Body of pancreas (tissue), 4 donors: ENCODE data around the gene PKD1L1. TPM values are rescaled to one million over a fixed set of nuclear protein-coding genes. Genes with fewer than 3 reads are reported as not detected.

Experiments used
- ATAC-seq: fragments of 150-250 bp; one replicate; pipeline ENCODE4 v1.9.1; 2016
- DNase-seq, 4 donors: peaks; one replicate each; pipeline ENCODE4 v3.0.0-alpha.2; 2019
- H3K27ac ChIP-seq, 4 donors: fragments of 200-600 bp; sonication (generic); 1 replicate in 3 of 4; 2 replicates in 1 of 4; pipeline versions ENCODE4 v1.5.1 to v1.6.1; 2016 to 2019; ENCODE audit warnings: mild to moderate bottlenecking in 1 of 4, mixed read lengths in 1 of 4, moderate library complexity in 1 of 4
- H3K27me3 ChIP-seq, 2 donors: fragments of 200-600 bp; sonication (generic); one replicate each; pipeline ENCODE4 v1.6.0; 2016; ENCODE audit warnings: mild to moderate bottlenecking in 1 of 2
- H3K36me3 ChIP-seq, 2 donors: fragments of 200-600 bp; sonication (generic); replicated peaks in 1 of 2; 2 replicates each; pipeline ENCODE4 v1.5.1; 2016; ENCODE audit warnings: low read depth in 2 of 2; ENCODE audit not compliant: insufficient read depth in 1 of 2
- H3K4me1 ChIP-seq: fragments of 200-600 bp; sonication (generic); one replicate; pipeline ENCODE4 v1.6.0; 2016
- H3K4me3 ChIP-seq, 2 donors: fragments of 200-600 bp; sonication (generic); 1 replicate in 1 of 2; 2 replicates in 1 of 2; pipeline ENCODE4 v1.5.1; 2016 to 2019
- H3K9me3 ChIP-seq, 3 donors: fragments of 200-600 bp; sonication (generic); 1 replicate in 2 of 3; 2 replicates in 1 of 3; pipeline ENCODE4 v1.5.1; 2016
- CTCF ChIP-seq, 7 experiments: fragments of 450-650 bp in 4 of 7; fragments of 200-600 bp in 3 of 7; sonication (generic) in 3 of 7; IDR thresholded peaks; one replicate each; pipeline ENCODE4 v1.5.1; 2016 to 2019; ENCODE audit warnings: antibody characterized with exemption in 7 of 7
- POLR2A ChIP-seq, 3 donors: fragments of 450-650 bp; IDR thresholded peaks; one replicate each; pipeline ENCODE4 v1.6.1; 2016; ENCODE audit warnings: antibody characterized with exemption in 3 of 3, mild to moderate bottlenecking in 2 of 3
- WGBS, 2 donors: methylation state at CpG; one replicate each; pipeline ENCODE4 v1.1.5; 2017; 5-methylcytosine and 5-hydroxymethylcytosine counted together
- intact Hi-C: fragments of 100-400 bp; cut with DNase I; formaldehyde crosslinking; loops from one replicate; pipeline ENCODE4 v1.15.1; 2023
- total RNA-seq, 2 donors: library from RNA; depleted of rRNA; stranded (reverse); fragments of >200 nt; gene quantifications; one replicate each; pipeline ENCODE4 v1.1.0, GENCODE V29; 2016

PKD1L1 gene
- total RNA-seq, 2 donors from 2014 or later = 0.26 to 4.0 TPM

GRCh38 chr7:47979832-47980181 is 31.5 kb upstream of the PKD1L1 start:
- intact Hi-C loops = loop anchor here (5.0 kb wide), 1 partner anchor 112 kb away; no protein-coding TSS in a partner anchor
- no peaks in the 10 kb centered on the region for H3K9me3 ChIP-seq
- peak overlapping the region; percentile 79 to 87 (median 83) for H3K27ac ChIP-seq
- 16 to 17% methylated on average over 7 of the region's 7 CpGs for WGBS, 2 donors
- H3K36me3 ChIP-seq = peaks cover 4 to 21% of the 10 kb centered on the region in 2 donors
- TF ChIP-seq POLR2A (IDR thresholded peaks at IDR 0.05) = no peak
- no peak for TF ChIP-seq CTCF (IDR thresholded peaks at IDR 0.05)
- peak overlapping the region; percentile 65 to 81 for H3K4me3 ChIP-seq
- H3K27me3 ChIP-seq = no peaks in the 10 kb centered on the region
- H3K4me1 ChIP-seq = peaks cover 11% of the 10 kb centered on the region
- DNase-seq = no peak
- ATAC-seq = no peak

DNA sequence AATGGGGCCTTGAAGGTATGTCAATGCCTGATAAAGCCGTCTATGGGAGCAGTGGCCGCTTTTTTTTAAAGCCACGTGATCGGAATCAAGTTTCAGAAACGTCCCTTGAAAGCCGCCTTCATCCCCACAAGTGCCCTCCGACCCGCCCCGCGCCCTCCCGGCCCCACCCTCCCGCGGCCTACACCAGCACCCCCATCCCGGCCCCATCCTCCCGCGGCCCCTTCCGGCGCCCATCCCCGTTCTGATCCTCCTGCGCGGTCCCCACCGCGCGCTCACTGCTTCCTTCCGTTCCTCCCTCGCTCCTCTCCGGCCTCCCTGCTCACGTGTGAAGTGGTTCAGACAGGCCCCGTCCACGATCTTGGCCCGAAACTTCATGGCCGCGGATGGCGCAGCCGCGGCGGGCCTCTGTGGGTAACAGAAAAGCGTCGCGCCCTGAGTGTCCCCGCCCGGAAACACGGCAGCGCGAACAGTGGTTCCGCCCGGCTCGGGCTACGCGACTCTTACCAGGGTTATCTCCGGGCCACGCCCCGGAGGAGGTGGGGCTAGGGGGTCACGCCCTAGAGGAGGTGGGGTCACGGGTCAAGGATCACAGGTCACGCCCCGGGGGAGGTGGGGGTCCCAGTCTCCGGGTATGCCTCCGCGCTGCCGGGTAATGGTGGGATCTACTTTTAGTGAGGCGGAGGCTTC is 31.0 kb upstream of the PKD1L1 start, which contains the start of gene HUS1:
HUS1 (minus strand) TSS at position 471 of the 687 bp plus-strand sequence; CDS start at position 375, 96 bp downstream.
- DNase-seq = peak; percentile 91 to 95 (median 94)
- ATAC-seq = peak; percentile 99
- Histone ChIP-seq H3K4me3 (peak within 1 kb of the TSS; percentile 65 to 81), H3K27ac (peak within 1 kb of the TSS; percentile 79 to 87 (median 83)), H3K9me3 (no peaks in the 10 kb centered on the region), H3K27me3 (no peaks in the 10 kb centered on the region), H3K36me3 (peaks cover 4 to 26% of the 10 kb centered on the region in 2 donors), H3K4me1 (peaks cover 11% of the 10 kb centered on the region)
- intact Hi-C loops = loop anchor here (5.0 kb wide), 1 partner anchor 113 kb away; no protein-coding TSS in a partner anchor
- 1% methylated on average over 30 to 62 of the region's 62 CpGs for WGBS, 2 donors
- no peak for TF ChIP-seq CTCF (IDR thresholded peaks at IDR 0.05)
- peak; percentile 74 to 92 (median 91) for TF ChIP-seq POLR2A (IDR thresholded peaks at IDR 0.05)

- DNase-seq (no peak), ATAC-seq (no peak)
- Histone ChIP-seq H3K27me3 (no peaks in the 10 kb centered on the region), H3K36me3 (peaks cover 4 to 26% of the 10 kb centered on the region in 2 donors), H3K27ac (peak overlapping the region; percentile 79 to 87 (median 83)), H3K4me1 (peaks cover 11% of the 10 kb centered on the region), H3K4me3 (peak overlapping the region; percentile 65 to 81), H3K9me3 (no peaks in the 10 kb centered on the region)
- TF ChIP-seq CTCF (IDR thresholded peaks at IDR 0.05) (no peak), POLR2A (IDR thresholded peaks at IDR 0.05) (no peak)
- 2 to 5% methylated on average over 4 of the region's 4 CpGs for WGBS, 2 donors
- intact Hi-C loops = loop anchor here (5.0 kb wide), 1 partner anchor 114 kb away; no protein-coding TSS in a partner anchor
Measured at GRCh38 chr7:47978790-47979144, 30.5 kb upstream of the PKD1L1 start.

- intact Hi-C loops = no loop called here
- ATAC-seq = no peak
- no peak for DNase-seq
- Histone ChIP-seq H3K4me1 (peaks cover 9% of the 10 kb centered on the region), H3K27me3 (no peaks in the 10 kb centered on the region), H3K4me3 (no peak overlapping the region), H3K36me3 (peaks cover 4 to 26% of the 10 kb centered on the region in 2 donors), H3K27ac (no peak overlapping the region), H3K9me3 (peaks cover 0 to 3% (median 0%) of the 10 kb centered on the region in 3 donors)
- WGBS, 2 donors = 56 to 77% methylated on average over 1 of the region's 1 CpG
- TF ChIP-seq POLR2A (IDR thresholded peaks at IDR 0.05) = no peak
- TF ChIP-seq CTCF (IDR thresholded peaks at IDR 0.05) = no peak
Measured at GRCh38 chr7:47973739-47974138, 25.5 kb upstream of the PKD1L1 start.
